Purkinje cell (primary cell): Measurements from ENCODE around the gene BRD2. TPM values are rescaled to one million over a fixed set of nuclear protein-coding genes. Genes with fewer than 3 reads are reported as not detected.

Experiments
- polyA plus RNA-seq: library from polyadenylated mRNA; unstranded; fragments of >200 nt; fragmentation: Nextera tagmentation; gene quantifications from 2 replicates; pipeline ENCODE4 v1.2.1, GENCODE V29; 2014

Gene BRD2
- polyA plus RNA-seq = 26.5 and 27.3 TPM in 2 replicates

GRCh38 chr6:32968093-32968866 is at the start of gene BRD2:
TSS of gene BRD2 (plus strand) at chr6:32968594. CDS start at chr6:32972899, 4,305 bp downstream.

DNA sequence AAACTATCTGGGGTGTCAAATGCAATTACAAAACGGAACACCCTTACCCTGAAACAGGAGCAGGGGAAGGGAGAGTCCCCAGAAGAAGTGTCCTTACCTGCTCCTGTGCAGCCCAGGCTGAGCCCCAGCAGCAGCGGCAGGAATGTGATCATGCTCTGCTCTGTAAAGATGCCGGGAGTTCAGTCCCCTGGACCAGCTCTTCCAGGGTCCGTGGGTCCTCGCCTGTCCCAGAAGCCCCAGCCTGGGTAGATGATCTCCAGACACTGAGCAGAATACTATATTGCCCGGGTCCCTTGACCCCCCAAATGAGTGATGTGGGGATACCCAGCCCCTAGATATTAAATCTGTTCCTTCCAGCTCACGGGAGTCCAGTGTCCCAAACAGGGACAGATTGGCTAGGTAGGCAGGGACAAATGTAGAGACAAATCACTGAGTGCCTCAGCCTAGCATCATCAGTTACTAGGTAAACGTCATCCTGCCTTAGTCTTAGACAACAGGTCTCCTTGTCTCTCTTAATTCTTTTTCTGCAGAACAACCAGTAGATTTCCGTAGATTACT is 27.7 kb upstream of the BRD2 start, which contains the start of gene HLA-DMB:
Gene HLA-DMB (minus strand): TSS at position 373 of the 558 bp plus-strand sequence. CDS start 221 bp downstream, at position 152.

GRCh38 chr6:32952817-32953739 is 15.3 kb upstream of the BRD2 start, which contains the start of gene HLA-DMA:
TSS of gene HLA-DMA (minus strand) at chr6:32953097. CDS start at chr6:32953036, 61 bp downstream.

GRCh38 chr6:33008944-33009861 is 40.8 kb downstream of the BRD2 start, which contains the start of gene HLA-DOA:
TSS of gene HLA-DOA (minus strand) at chr6:33009591.

Other genes starting within 250 kb of the BRD2 start
- not detected in 2 replicates for gene HLA-DQA2, start 227.2 kb upstream of the BRD2 start, polyA plus RNA-seq
- gene HLA-DQB2, start 205.1 kb upstream of the BRD2 start, polyA plus RNA-seq = not detected in 2 replicates
- not detected in 2 replicates for gene HLA-DOB, start 151.6 kb upstream of the BRD2 start, polyA plus RNA-seq
- gene TAP2, start 129.9 kb upstream of the BRD2 start, polyA plus RNA-seq = 4.2 and 4.7 TPM in 2 replicates
- gene PSMB8, start 124.5 kb upstream of the BRD2 start, polyA plus RNA-seq = 3.1 and 6.6 TPM in 2 replicates
- 3.8 and 5.5 TPM in 2 replicates for gene TAP1, start 114.9 kb upstream of the BRD2 start, polyA plus RNA-seq
- 0.23 and 0.32 TPM in 2 replicates for gene PSMB9, start 114.4 kb upstream of the BRD2 start, polyA plus RNA-seq
- not detected in 2 replicates for gene HLA-DMB, start 27.6 kb upstream of the BRD2 start, polyA plus RNA-seq
- 1.4 TPM in 1 of 2 replicates, not detected in the other for gene HLA-DMA, start 15.5 kb upstream of the BRD2 start, polyA plus RNA-seq
- not detected in 2 replicates for gene HLA-DOA, start 41.0 kb downstream of the BRD2 start, polyA plus RNA-seq
- 0.26 and 0.92 TPM in 2 replicates for gene HLA-DPA1, start 105.1 kb downstream of the BRD2 start, polyA plus RNA-seq
- gene HLA-DPB1, start 107.4 kb downstream of the BRD2 start, polyA plus RNA-seq = 112 and 120 TPM in 2 replicates
- 0.67 and 1.0 TPM in 2 replicates for gene COL11A2, start 223.9 kb downstream of the BRD2 start, polyA plus RNA-seq
- 3.3 and 5.7 TPM in 2 replicates for gene RXRB, start 232.1 kb downstream of the BRD2 start, polyA plus RNA-seq
- 5.7 and 9.7 TPM in 2 replicates for gene SLC39A7, start 232.3 kb downstream of the BRD2 start, polyA plus RNA-seq
- gene HSD17B8, start 236.1 kb downstream of the BRD2 start, polyA plus RNA-seq = 3.1 and 10.1 TPM in 2 replicates
- gene RING1, start 239.9 kb downstream of the BRD2 start, polyA plus RNA-seq = 6.8 and 15.9 TPM in 2 replicates